DMS114 treated with DMSO at 0.1 percent for 48 hours (cell line): ENCODE results near the gene NOC3L.

Experiments
- DNase-seq: peaks from one replicate; lab custom pipeline; 2025; ENCODE audit not compliant: unreplicated experiment; lab: John Stamatoyannopoulos, UW

NOC3L gene

DNA sequence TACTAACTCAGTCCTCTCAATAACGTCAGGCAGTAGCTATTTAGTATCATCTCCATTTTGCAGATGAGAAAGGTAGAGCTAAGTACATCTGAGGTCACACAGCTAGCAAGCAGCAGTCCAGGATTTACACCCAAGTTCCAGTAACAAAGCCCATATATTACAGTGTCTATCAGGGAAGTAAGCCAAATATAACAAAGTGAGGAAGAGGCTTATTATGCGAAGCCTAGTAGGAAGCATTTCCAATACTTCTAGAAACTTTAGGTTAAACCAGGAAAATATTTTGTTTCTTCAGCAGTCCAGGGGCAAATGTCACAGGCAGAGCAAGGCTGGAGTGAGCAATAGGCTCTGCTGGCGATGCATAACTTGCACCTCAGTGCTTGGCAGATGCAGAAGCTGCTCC lies 53.9 kb downstream of the NOC3L start:
- no peak for DNase-seq

DNA sequence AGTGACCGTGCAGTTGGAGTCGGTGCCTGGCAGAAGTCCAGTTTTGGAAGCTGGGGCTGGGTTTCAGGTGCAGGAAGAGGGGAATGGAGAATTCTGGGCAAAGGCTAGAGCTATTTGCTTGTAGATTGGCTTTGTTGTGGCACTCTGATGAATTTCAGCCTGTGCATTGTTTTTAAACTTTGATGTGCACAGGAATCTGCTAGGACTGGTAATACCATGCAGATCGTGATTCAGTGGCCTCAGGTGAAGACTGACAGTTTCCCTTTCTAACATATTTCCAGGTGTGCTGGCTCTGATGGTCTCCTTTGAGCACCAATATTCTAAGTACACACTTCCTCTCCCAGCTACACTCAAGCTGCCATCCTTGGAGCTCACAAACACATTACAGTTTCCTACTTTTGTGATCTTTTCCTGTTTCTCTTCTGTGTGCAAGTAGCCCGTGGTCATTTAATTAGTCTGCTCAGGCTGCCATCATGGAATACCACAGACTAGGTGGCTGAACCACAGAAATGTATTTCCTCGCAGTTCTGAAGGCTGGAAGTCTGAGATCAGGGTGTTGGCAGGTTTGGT lies 55.6 kb downstream of the NOC3L start:
- no peak for DNase-seq

DNA sequence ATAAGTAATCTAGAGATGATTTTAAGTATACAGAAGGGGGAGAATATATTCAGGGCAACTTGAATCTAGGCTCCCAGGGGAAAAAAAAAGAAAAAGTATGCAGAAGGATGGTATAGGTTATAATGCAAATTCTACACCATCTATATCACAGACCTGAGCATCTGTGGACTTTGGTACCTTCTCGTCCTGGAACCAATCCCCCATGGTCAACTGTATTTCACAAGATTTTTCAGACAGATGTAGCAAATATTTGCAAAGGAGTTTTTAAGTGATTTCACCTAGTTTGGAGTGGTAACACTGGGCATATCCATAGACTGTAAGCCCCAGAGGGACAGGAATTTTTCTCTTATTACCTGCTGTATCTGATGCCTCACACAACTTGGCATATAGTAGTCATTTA lies 58.8 kb downstream of the NOC3L start:
- no peak for DNase-seq

DNA sequence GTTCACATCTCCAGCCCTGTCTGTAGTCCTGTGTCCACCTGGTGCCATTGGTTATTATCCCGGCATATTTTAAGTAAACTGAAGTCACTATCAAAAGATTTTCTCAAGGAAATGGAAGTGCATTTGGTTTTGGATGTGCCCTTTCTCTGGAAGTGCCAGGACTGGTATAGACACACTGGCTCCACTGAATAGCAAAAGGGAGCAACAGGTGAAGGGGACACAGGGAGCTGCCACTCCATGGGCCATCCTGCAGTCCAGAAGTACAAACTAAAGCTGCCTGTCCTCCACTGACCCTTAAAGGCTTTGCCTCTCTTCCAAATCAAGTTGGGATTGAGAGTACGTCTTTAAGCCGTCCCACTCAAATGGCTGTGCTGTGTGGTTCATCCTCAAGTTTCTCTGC lies 62.7 kb downstream of the NOC3L start:
- DNase-seq, result no peak

DNA sequence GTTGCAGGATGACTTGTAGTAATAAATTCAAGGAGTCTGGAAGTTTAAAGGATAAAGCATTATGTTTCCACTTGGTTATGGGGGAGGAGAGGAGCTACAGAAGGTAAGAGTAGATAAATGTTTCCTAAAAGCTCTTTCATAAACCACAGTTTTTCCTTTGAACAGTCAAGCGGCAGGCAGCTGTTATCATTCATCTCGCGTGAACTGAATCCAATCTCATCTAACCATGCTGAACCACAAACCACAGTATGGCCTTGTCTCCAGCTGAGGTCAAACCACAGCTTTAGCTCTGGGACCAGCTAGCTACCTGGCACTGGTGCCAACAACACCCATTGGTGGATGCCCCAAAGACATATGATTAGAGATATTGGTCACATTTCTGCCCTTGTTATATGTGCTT lies 63.3 kb downstream of the NOC3L start:
- no peak for DNase-seq

DNA sequence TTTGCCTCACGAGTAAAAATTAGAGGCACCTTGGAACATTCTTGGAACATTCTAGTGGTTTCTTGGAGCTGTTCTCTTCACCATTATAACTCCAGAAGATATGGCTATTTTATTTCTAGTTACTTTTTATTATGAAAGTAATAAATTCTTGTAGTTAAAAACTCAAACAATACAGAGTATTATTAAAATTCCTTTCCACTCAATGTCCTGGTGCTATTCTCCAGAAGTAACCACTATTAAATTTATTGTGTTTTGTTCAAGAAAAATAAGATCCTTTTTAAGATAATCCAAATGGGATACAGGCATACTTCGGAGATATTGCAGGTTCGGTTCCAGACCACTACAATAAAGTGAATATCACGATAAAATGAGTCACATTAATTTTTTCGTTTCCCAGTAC lies 68.6 kb downstream of the NOC3L start:
- DNase-seq, result no peak

DNA sequence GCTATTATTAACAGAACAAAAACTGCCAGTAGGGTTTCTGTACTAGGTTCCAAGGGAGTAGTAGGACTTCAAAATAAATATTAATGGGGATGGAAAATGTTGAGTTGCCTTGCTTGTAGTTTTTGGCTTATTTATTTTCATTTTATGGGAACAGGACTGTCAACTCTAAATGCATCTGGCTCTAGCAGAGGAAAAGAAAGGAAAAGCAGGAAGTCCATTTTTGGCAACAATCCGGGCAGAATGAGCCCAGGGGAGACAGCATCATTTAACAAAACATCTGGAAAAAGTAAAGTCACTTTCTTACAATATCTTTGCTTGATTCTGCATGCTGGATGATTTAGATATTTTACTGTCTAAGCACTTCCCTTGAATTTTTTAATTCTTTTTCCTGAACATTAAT lies 69.4 kb downstream of the NOC3L start:
- no peak for DNase-seq

DNA sequence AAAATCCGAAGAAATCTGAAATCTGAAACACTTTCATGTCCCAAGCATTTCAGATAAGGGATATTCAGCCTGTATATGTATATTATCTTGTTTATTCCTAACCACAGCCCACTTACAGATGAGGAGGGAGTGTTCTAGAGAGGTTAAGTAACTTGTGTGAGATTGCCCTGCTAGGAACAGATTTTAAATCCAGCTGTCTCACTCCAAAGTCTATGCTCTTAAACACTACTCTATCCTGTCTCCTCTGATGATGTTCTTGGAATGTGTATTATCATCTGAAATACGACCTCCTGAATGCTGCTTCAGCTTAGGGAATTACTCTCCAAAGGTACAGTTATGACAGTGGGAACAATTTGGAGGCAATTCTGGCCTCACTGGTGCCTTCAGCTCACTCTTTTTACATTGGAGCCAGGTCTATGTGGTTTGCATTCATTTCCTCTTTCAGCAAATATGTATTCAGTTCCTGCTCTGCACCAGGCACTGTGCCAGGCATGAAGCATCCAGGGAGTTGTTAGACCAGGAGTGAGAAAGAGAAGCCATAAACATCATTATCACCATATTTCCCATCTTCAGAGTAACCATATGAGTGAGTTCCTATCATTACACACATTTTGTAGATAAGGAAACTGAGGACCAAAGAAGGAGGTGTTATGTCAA lies 70.2 kb downstream of the NOC3L start:
- DNase-seq, result no peak

DNA sequence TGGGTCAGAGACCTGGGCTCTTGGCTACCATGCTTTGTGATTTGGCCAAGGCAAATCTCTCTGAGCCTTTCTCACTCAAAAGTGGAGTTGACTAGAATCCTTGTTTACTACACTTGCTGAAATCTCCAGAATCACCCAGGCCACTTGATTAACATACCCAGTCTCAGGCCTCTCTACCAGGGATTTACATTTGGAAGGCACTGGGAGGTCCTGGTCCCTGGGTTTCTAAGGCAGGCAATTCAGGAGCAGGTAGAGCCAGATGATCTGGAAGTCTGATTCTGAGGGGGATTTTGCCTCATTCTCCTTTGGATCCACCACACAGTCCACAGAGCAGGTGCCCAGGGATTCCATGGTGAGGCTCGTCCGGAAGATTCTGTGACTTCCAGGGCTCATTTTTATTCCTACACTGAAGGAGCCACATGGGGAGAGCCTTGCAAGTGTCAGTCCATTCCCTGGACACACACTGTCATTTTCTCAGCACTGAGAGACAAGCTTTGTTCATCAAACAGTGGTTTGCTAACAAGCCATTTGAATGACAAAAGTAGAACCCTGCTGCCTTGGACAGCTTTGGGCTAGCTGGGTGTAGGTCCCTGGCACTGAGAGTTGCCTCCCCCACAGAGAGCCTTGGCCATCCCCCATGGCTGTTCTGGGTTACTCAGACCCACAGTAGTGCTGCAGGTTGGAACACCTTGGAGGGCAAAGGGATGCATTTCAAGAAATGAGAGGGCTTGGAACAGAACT lies 74.2 kb downstream of the NOC3L start:
- DNase-seq, result no peak

DNA sequence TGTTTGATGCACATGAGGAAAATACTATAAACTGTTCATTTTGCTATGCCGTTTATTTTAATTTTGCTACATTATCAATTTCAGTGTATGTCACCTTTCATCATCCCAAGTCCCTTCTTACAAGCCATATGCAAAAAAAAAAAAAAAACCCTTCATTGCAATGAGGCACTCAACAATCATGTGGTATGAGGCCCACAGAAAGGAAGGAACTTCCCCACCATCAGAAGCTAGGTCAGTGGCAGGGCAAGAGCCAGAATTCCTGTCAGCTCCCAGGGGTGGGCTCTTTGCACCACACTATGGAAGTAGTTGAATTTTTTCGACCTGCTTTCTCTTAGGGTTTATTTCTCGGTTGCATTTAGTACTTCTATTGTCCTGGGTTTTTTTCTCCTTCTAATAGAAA lies 75.4 kb downstream of the NOC3L start:
- no peak for DNase-seq

DNA sequence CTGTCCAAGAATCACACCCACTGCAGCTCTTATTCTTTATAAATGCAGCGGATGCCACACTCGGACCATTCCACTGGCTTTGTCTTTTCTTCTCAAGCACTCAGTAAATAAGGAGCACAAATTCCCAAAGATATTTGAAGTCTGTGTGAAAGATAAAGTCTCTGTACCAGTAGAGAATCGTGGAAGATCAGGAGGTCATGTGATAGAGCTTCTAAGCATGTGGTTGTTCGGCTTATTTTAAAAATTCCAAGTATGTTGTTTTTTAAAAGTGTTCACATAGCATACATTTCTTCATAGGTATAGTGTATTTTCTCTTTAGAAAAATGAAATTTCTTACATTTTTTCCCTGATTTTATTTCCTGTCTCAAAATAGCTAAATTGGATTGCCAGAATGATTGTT lies 75.8 kb downstream of the NOC3L start:
- no peak for DNase-seq

DNA sequence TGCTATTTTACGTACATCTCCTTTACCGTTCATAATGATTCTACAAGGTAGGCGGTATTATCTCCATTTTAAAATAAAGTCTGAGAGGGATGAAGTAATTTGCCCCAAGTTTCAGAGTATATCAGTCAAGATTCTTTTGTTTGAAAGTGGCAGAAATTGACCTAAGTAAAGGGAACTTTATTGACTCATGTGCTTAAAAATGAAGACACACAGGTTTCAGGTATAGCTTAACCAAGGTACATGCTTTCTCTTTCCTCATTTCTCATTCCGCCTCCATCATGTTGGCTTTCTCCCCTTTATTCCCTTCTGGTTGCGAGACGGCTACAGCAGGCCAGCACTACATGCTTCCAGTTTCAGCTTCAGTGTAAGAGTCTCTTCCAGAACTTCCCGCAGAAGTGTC lies 77.5 kb downstream of the NOC3L start:
- no peak for DNase-seq
